GM19328 (cell line): ENCODE results near the gene PRSS8.

Source experiments
- ATAC-seq: cut with Tn5 transposase; IDR thresholded peaks from one replicate; pipeline ENCODE4 v1.9.1; 2021; ENCODE audit warnings: mild to moderate bottlenecking, moderate library complexity; ENCODE audit not compliant: unreplicated experiment

PRSS8 gene

DNA sequence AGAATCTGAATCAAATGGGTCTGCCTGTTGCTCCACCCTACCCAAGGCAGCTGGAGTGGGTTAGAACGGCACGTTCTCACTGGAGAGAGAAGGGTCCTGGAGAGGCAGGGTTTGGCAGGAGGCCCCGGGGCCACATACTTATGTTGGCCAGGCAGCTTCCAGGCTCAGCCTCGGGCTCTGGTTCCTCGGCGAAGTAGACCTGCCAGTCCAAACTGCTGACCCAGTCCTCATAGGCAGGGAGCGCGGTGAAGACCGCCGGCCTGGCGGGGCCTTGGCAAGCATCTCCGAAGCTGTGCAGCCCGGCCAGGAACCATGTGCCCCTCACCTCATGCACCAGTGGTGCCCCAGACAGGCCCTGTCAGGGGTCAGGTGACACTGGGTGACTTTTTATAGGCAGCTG, 51.5 kb downstream of the PRSS8 start:
- ATAC-seq, result no peak

DNA sequence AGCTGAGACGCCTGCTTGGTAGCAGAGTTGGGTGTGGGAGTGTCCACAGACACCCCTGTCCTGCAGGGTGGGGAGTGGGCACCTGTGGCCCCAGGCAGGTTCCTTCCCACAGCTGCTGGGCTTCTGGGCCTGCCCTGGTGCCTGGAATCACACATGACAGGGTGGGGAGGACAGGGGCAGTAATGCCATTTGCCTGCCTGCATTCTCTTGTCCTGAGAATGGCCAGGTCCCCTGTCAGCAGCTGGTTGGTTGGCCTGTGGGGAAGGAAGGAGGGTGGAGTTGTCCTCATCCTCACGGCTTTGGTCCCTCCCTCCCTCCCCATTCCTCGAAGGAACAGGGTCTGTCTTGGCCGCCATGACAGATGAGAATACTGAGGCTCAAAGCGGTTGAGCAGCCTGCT, 52.0 kb downstream of the PRSS8 start:
- no peak for ATAC-seq

DNA sequence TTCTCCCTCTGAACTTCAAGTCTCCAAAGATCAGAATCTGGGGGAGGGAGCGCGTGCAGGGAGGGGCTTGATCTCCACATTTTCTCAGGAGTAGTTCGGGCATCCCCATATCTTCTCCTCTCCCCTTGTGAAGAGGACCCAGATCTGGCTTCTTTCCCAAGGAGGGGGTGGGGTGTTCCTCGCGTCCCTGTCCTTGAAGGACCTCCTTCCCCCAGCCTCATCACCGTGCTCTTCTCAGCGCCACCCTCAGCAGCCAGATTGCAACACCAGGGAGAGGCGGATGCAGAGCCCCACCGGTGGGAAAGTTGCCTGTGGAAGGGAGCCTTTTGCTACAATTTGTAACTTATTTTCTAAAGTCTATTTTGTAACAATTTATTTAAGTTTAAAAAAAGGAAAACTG, 52.4 kb downstream of the PRSS8 start:
- ATAC-seq, result no peak

DNA sequence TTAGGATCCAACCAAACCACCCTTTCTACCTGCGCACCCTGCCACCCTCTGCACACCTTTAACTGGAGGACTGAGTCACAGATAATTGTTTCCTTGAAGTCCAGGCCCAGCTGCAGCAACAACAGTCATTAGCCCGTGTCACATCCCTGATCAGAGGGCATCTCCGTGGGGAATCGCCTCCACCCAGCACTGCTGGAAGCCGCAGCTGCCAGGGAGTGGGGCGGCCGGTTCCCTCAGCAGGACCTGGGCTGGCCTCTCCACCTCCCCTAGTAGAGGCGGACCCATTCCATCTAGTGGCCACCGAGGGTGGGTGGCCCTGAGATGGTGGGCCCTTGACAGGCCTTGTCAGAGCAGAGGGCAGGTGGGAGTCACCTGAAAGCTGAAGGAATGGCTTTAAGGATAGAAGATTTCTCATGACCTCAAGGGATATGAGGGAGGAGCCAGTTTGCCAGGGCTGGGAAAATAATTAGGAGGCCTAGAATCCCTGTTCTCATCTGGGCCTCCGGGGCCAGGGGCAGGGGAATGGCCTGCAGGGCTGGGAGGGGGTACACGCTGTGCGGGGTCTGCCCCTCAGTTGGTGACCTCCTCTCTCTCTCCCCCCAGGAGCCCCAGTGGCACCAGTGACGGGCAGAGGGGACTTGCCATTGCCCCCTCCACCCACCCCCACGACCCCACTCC, 53.0 kb downstream of the PRSS8 start:
- no peak for ATAC-seq
